BJ (cell line): ENCODE measurements around the gene ARSG. TPM values are rescaled to one million over a fixed set of nuclear protein-coding genes. Genes with fewer than 3 reads are reported as not detected.

Experiments used
- CTCF ChIA-PET: fragments of 350-600 bp; formaldehyde crosslinking; extraction: SDS; loops from one replicate; lab custom pipeline; 2021; ENCODE audit warnings: antibody characterized with exemption, inconsistent platforms; lab: Yijun Ruan, JAX
- POLR2A ChIA-PET: fragments of 300-600 bp; sonication (Branson Sonifier 250); formaldehyde crosslinking; extraction: SDS; loops from one replicate; lab custom pipeline; 2021; ENCODE audit warnings: antibody characterized with exemption; lab: Charles Lee
- DNase-seq: peaks from one replicate; pipeline ENCODE4 v3.0.0-alpha.2; 2011; ENCODE audit warnings: low read depth
- H3K27me3 ChIP-seq: 2 replicates; pipeline ENCODE4 v1.6.0; 2011; ENCODE audit warnings: low read length; ENCODE audit not compliant: control insufficient read depth, insufficient read depth
- H3K36me3 ChIP-seq: 2 replicates; pipeline ENCODE4 v1.5.1; 2011; ENCODE audit warnings: low read length; ENCODE audit not compliant: control insufficient read depth, insufficient read depth
- H3K4me3 ChIP-seq: 2 replicates; pipeline ENCODE4 v1.5.1; 2011; ENCODE audit warnings: low read depth, mild to moderate bottlenecking, control low read depth, low read length
- CTCF ChIP-seq: IDR thresholded peaks from 2 replicates; pipeline ENCODE4 v1.5.1; 2011; ENCODE audit warnings: low read depth, mild to moderate bottlenecking, control low read depth, inconsistent platforms, low read length, moderate library complexity; ENCODE audit not compliant: insufficient read depth
- polyA plus RNA-seq: library from polyadenylated mRNA; depleted of rRNA; stranded (reverse); fragments of >200 nt; gene quantifications from 2 replicates; pipeline ENCODE4 v1.2.3, GENCODE V29; 2011

ARSG gene
- polyA plus RNA-seq, 1 experiment = 3.6 TPM

DNA sequence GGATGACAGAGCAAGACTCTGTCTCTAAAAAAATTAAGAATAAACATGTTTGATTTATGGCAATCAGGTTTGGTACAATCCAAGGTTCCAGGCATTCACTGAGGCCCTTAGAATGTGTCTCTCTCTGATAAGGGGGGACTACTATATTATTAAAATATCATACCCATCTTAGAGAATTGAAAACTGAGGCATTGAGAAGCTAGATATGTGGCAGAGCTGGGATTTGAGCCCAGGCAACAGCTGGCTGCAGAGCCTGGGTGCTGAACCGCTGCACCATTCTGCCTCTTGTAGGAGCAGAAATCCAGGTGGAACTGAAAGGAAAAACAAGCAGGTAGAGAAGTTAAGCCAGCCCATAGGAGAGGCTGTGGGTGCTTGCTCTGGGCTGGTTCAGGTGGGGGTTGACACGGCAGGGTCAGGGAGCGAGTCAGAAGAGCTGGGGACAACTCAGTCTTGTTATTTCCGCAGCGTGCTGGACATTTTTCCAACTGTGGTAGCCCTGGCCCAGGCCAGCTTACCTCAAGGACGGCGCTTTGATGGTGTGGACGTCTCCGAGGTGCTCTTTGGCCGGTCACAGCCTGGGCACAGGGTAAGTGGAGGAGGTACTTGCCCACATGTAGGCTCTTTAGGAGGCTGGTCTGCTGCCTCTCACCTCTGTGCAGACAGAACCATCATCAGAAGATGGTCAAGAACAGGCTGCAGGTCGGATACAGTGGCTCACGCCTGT lies 103.5 kb downstream of the ARSG start:
- Histone ChIP-seq H3K27me3 (no peaks in the 10 kb centered on the region), H3K36me3 (no peaks in the 10 kb centered on the region), H3K4me3 (no peak overlapping the region)
- TF ChIP-seq CTCF = no peak
- DNase-seq = no peak
- ChIA-PET POLR2A (no interaction called here), CTCF (interaction anchor here (0.9 to 6.0 kb wide), 3 partner anchors 9 to 42 kb away, joined by 3 to 63 read pairs (median 4); no protein-coding TSS in a partner anchor)

DNA sequence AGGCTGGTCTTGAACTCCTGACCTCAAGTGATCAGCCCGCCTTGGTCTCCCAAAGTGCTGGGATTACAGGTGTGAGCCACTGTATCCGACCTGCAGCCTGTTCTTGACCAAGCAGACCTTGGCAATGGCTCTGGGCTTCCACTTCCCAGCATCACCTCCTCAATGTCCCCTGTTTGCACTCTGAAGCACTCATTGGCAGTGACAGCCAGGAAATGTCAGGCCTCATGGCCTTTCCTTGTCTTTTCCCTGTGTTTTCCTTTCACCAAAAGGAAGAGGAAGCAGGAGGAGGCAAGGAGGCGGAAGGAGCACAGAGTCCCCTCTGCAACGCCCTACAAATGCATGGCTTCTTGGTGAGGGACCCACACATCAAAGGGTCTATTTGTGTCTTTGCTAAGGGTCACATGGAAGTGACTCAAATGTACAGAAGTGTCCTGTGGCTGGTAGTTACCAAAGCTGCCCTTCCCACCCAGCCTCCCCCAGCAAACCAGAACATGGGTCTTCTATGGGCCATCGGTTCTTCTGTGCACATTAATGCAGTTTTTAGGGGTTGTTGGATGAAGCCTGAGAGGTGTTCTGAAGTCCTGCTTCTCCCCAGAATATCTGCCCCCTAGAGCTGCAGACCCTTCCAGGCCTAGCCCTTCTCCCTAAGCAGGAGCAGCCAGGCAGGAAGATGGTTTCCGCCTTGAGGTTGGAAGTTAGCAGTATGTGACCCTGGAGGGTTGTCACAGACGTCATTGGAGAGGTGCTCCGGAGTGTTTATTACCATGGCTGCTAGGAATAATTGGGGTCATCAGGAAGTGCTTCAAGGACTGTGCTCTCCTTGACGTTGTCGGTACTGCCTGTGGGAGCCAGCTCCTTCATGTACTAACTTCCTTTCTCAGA lies 105.2 kb downstream of the ARSG start:
- TF ChIP-seq CTCF = no peak
- ChIA-PET CTCF (interaction anchor here (0.7 to 6.0 kb wide), 5 partner anchors 10 to 133 kb away, joined by 3 to 92 read pairs (median 20); no protein-coding TSS in a partner anchor), POLR2A (no interaction called here)
- Histone ChIP-seq H3K4me3 (no peak overlapping the region), H3K27me3 (no peaks in the 10 kb centered on the region), H3K36me3 (no peaks in the 10 kb centered on the region)
- no peak for DNase-seq

DNA sequence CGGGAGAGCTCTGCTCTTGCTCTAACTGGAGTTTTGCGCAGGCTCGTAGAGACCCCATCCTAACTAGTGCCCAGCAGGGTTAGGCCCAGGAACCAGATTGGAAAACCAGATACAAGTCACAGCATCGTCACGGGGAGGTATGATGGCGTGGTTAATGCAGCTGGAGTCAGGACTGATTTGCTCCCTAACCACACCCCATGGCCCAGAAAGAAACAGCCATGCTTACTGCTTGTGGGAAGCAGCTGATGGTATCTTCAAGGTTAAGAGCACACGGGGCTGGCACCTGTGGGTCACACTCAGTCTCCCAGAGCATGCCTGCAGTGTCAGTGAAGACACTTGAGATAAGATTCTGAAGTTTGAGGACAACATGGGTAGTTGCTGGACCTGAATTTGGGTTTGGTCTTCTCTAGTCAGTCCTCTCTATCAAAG lies 105.8 kb downstream of the ARSG start:
- POLR2A ChIA-PET = no interaction called here
- Histone ChIP-seq H3K4me3 (no peak overlapping the region), H3K27me3 (no peaks in the 10 kb centered on the region), H3K36me3 (no peaks in the 10 kb centered on the region)
- DNase-seq = no peak
- CTCF ChIA-PET = interaction anchor here (0.7 to 6.0 kb wide), 4 partner anchors 11 to 134 kb away, joined by 3 to 92 read pairs (median 42); no protein-coding TSS in a partner anchor
- no peak for TF ChIP-seq CTCF

DNA sequence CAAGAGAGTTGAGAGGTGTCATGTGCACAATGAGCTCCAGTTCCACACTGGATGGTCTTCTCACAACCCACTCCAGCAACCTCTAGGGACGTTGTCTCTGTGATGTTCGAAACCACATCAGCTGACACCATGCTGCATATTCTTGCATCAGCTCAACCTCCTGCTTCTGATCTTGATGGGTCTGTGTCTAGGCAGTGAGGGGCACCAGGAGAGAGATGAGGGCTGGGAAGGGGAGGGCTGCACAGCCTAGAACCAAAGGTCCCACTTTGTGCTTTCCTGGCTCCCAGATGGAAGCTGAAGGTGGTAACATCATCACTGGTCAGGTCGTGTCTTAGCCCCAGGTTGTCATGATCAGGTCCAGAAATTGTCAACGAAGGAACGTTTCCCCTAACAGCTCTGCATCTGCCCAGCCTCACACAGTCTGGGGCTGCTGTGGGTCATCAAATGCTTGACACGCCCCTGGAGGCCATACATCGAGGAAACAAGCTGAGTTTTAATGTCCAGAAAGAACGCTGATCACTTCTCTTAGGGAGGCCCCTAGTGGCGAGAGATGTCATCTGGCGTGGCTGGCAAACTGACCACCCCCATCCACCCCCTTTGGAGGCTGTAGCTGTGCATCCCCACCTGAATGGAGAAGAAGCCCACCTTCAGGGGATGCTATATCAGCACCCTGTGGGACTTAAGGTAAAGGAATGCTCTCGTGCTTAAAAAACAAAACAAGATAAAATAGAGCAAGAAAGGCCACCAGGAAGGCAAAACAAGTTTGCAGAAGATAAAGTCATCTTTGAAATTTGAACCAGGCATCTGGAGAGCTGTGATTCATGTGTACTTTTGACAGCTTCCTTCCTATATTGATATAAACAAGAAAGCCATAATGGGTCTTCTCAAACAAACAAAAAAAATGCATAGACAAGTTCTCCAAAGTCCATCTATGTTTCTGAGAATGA lies 107.7 kb downstream of the ARSG start:
- ChIA-PET CTCF (interaction anchor here (0.6 to 6.0 kb wide), 47 partner anchors 8 to 198 kb away, joined by 3 to 92 read pairs (median 5); partner anchors contain the start of genes AMZ2, PRKAR1A and WIPI1), POLR2A (interaction anchor here (0.5 kb wide), 1 partner anchor 150 kb away, joined by 3 read pairs; no protein-coding TSS in a partner anchor)
- H3K4me3 ChIP-seq = no peak overlapping the region
- DNase-seq = no peak
- peak; percentile 89 for TF ChIP-seq CTCF
- H3K36me3 ChIP-seq = no peaks in the 10 kb centered on the region
- no peaks in the 10 kb centered on the region for H3K27me3 ChIP-seq
